GM12878 (cell line): ENCODE data around the gene ORC4.

Experiments used
- CHD2 ChIP-seq: IDR thresholded peaks from 2 replicates; pipeline ENCODE4 v1.6.1; 2011; ENCODE audit warnings: low read depth, low read length, improper control_type of control experiment, borderline replicate concordance
- CTCF ChIP-seq, 3 experiments: IDR thresholded peaks in 2 of 3; conservative IDR thresholded peaks in 1 of 3; 2 replicates each; pipeline ENCODE4 v1.5.1; 2011; ENCODE audit warnings: low read depth in 3 of 3, low read length in 3 of 3, mild to moderate bottlenecking in 3 of 3, control low read depth in 2 of 3, moderate library complexity in 2 of 3, inconsistent platforms in 1 of 3, mixed read lengths in 1 of 3; ENCODE audit not compliant: control insufficient read depth in 2 of 3, insufficient read depth in 1 of 3; ENCODE audit errors: extremely low read depth in 1 of 3
- EGR1 ChIP-seq, 2 experiments: IDR thresholded peaks; 1 replicate in 1 of 2; 2 replicates in 1 of 2; pipeline ENCODE4 v1.6.1; 2011 to 2012; ENCODE audit warnings: low read depth in 2 of 2, low read length in 2 of 2, borderline replicate concordance in 1 of 2, mild to moderate bottlenecking in 1 of 2, moderate library complexity in 1 of 2
- MAX ChIP-seq: IDR thresholded peaks from 2 replicates; pipeline ENCODE4 v1.6.1; 2012; ENCODE audit warnings: low read depth, low read length, improper control_type of control experiment
- POLR2A ChIP-seq: IDR thresholded peaks from 2 replicates; pipeline ENCODE4 v1.6.1; 2011; ENCODE audit warnings: low read depth, mild to moderate bottlenecking, low read length
- RCOR1 ChIP-seq: conservative IDR thresholded peaks from 2 replicates; pipeline ENCODE4 v1.6.1; 2012; ENCODE audit warnings: low read depth, low read length, improper control_type of control experiment
- RFX5 ChIP-seq: IDR thresholded peaks from 2 replicates; pipeline ENCODE4 v1.6.1; 2011; ENCODE audit warnings: low read depth, low read length, improper control_type of control experiment
- SPI1 ChIP-seq: IDR thresholded peaks from 2 replicates; pipeline ENCODE4 v1.6.1; 2011; ENCODE audit warnings: low read depth, mild to moderate bottlenecking, low read length, moderate library complexity, borderline replicate concordance; ENCODE audit not compliant: insufficient read depth
- ZBTB33 ChIP-seq: fragments of 450-650 bp; IDR thresholded peaks from 2 replicates; pipeline ENCODE4 v1.6.1; 2017; ENCODE audit warnings: mild to moderate bottlenecking

- no peak for TF ChIP-seq MAX
- TF ChIP-seq EGR1 (IDR thresholded peaks at IDR 0.05; ENCODE audit: borderline replicate concordance in 1 of 2, low read depth in 2 of 2, low read length in 2 of 2): no peak
- TF ChIP-seq POLR2A: no peak
- no peak for TF ChIP-seq CHD2
- TF ChIP-seq RFX5: no peak
- no peak for TF ChIP-seq ZBTB33
- TF ChIP-seq SPI1: no peak
- TF ChIP-seq CTCF (IDR thresholded peaks at IDR 0.05 in 2 of 3, conservative IDR thresholded peaks at IDR 0.05 in 1 of 3; ENCODE audit: control insufficient read depth in 2 of 3, extremely low read depth in 1 of 3, insufficient read depth in 1 of 3, low read depth in 3 of 3, low read length in 3 of 3): no peak
- TF ChIP-seq RCOR1: no peak
These were observed 134.4 kb downstream of the ORC4 start for GRCh38 chr2:147886136-147886535.
